Activated T-cell treated with anti-CD3 and anti-CD28 coated beads, Interleukin-2, amount 50 U/mL, for 4 hours (primary cell): ENCODE measurements around the gene SKAP1. TPM values are rescaled to one million over a fixed set of nuclear protein-coding genes. Genes with fewer than 3 reads are reported as not detected.
"Not testable (repeated sequence)": the region's sequence is repeated elsewhere in the genome, so short reads cannot be mapped to it uniquely, and the experiment has no call there.

ENCODE experiments used
- ATAC-seq, 2 donors: fragments of 200-7000 bp; cut with Tn5 transposase; one replicate each; pipeline ENCODE4 v1.10.0; 2021
- DNase-seq: peaks from one replicate; pipeline ENCODE4 v3.0.0-alpha.2; 2020
- H3K27me3 Mint-ChIP-seq: one replicate; pipeline ENCODE4 v1.8.0; 2021; ENCODE audit warnings: low read depth, mixed read lengths
- H3K36me3 Mint-ChIP-seq: one replicate; pipeline ENCODE4 v1.8.0; 2022; ENCODE audit warnings: mixed read lengths; ENCODE audit not compliant: insufficient read depth
- H3K4me1 Mint-ChIP-seq: one replicate; pipeline ENCODE4 v1.8.0; 2021; ENCODE audit warnings: low read depth, mixed read lengths
- H3K4me3 Mint-ChIP-seq: one replicate; pipeline ENCODE4 v1.8.0; 2021; ENCODE audit warnings: mild to moderate bottlenecking, moderate library complexity, mixed read lengths
- H3K9me3 Mint-ChIP-seq: one replicate; pipeline ENCODE4 v1.8.0; 2021; ENCODE audit warnings: mixed read lengths
- total RNA-seq, 3 donors: library from RNA; stranded (reverse); gene quantifications; one replicate each; pipeline ENCODE4 v1.2.1, GENCODE V29; 2021

The SKAP1 gene
- total RNA-seq, 3 donors from 2014 or later = 25.8 to 33.9 (median 28.7) TPM

DNA sequence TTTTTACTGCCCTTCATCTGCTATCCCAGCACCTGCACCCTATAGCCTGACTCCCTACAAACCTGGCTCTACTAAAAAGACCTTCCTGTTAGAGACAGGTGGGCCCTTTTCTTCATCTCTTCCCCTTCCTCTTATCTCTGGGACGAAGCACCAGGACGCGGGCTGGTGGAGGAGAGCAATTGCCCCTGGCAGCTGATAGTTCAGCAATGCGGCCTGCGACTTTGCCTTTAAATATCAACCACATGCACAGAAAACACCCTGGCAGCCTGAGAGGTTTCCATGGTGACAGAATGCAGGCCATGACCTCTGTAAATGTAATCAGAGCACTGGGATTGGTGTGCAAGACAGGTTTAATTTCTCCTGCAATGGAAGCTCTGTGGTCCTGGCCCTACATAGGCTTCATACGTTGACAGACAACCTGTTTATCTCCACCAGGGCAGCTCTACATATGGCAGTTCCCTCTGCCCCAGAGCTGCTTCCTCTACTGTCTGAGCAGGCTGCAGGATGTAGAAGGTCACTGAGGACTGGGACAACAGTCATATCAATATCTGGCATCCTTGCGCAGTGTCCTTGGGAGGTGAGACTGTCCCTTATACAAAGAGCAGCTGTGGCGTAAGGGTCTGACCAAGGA, 10.0 kb upstream of the SKAP1 start:
- peaks cover 3% of the 10 kb centered on the region for H3K9me3 Mint-ChIP-seq
- H3K4me1 Mint-ChIP-seq = peaks cover 94% of the 10 kb centered on the region

GRCh38 chr17:48439110-48439850, 9.3 kb upstream of the SKAP1 start:
- ATAC-seq = peak; percentile 51 to 60

More for the DNA sequence above, 10.0 kb upstream of the SKAP1 start:
- Mint-ChIP-seq H3K27me3 (no peaks in the 10 kb centered on the region), H3K36me3 (no peaks in the 10 kb centered on the region), H3K4me3 (peak overlapping the region; percentile 53)
- ATAC-seq (peak; percentile 20 to 39), DNase-seq (peak; percentile 30)

GRCh38 chr17:48438516-48439061, 8.6 kb upstream of the SKAP1 start:
- peaks cover 88% of the 10 kb centered on the region for H3K4me1 Mint-ChIP-seq
- ATAC-seq (no peak), DNase-seq (no peak)
- no peaks in the 10 kb centered on the region for H3K36me3 Mint-ChIP-seq
- H3K4me3 Mint-ChIP-seq = no peak overlapping the region
- no peaks in the 10 kb centered on the region for H3K27me3 Mint-ChIP-seq
- H3K9me3 Mint-ChIP-seq = peaks cover 3% of the 10 kb centered on the region

More at GRCh38 chr17:48439110-48439850, 9.3 kb upstream of the SKAP1 start:
- peak overlapping the region; percentile 5 for H3K4me3 Mint-ChIP-seq
- peaks cover 3% of the 10 kb centered on the region for H3K9me3 Mint-ChIP-seq
- H3K4me1 Mint-ChIP-seq = peaks cover 91% of the 10 kb centered on the region
- no peak for DNase-seq
- H3K36me3 Mint-ChIP-seq = no peaks in the 10 kb centered on the region
- H3K27me3 Mint-ChIP-seq = no peaks in the 10 kb centered on the region

- ATAC-seq = no peak
- no peaks in the 10 kb centered on the region for H3K27me3 Mint-ChIP-seq
- H3K9me3 Mint-ChIP-seq = no peaks in the 10 kb centered on the region
- no peak overlapping the region for H3K4me3 Mint-ChIP-seq
- H3K4me1 Mint-ChIP-seq = peaks cover 77% of the 10 kb centered on the region
- H3K36me3 Mint-ChIP-seq = no peaks in the 10 kb centered on the region
- DNase-seq = no peak
Observed at GRCh38 chr17:48433896-48434295, 3.9 kb upstream of the SKAP1 start.

DNA sequence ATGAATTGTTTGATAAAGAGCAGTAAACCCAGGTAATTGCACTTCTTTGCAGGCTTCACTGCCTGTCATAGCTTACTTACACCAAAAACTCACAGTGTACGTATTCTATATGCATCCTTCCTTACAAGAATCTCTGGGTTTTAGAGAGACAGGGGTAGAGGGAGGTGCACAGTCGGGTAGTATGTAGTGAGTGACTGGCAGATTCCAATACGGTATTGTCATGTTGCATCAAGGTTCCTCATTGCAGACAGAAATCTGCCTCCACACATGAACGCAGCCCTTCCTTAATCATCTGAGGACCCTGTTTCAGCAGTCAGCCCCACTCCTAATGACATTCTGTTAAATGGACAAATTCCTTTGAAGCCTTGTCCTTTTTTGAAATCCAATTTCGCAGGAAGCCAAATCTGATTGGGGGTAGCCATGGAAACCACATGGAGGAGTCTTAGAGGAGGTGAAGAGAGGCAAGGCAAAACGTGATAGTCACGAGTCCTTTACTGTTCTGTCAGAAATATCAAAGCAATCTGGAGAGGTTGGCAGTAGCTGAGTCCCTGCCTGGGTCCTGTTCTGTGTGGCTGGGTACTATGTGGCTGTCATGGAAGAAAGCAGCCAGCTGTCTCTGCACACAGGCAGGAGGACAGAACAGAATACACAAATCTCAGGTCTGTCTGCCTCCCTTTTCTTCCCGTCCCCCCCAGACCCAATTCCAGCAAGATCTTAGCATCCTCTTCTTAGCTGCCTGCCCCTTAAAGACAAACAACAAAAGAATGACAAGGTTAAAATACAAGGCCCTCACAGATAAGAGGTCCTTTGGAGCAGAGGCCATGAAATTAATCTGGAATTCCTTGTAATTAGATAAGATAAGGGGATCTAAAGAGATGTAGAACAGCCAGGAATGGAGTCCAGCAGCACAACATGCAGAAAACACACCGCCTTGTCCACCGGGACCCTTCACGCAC, 3.1 kb upstream of the SKAP1 start:
- no peak for DNase-seq
- Mint-ChIP-seq H3K4me1 (peaks cover 76% of the 10 kb centered on the region), H3K36me3 (no peaks in the 10 kb centered on the region)

GRCh38 chr17:48429156-48429555, 858 bp downstream of the SKAP1 start:
- Mint-ChIP-seq H3K27me3 (no peaks in the 10 kb centered on the region), H3K4me1 (peaks cover 74% of the 10 kb centered on the region), H3K9me3 (no peaks in the 10 kb centered on the region), H3K4me3 (peak overlapping the region; percentile 96), H3K36me3 (no peaks in the 10 kb centered on the region)
- ATAC-seq (peak; percentile 31 to 51), DNase-seq (peak; percentile 11)

More for the DNA sequence above, 3.1 kb upstream of the SKAP1 start:
- H3K4me3 Mint-ChIP-seq = no peak overlapping the region
- H3K27me3 Mint-ChIP-seq = no peaks in the 10 kb centered on the region
- no peaks in the 10 kb centered on the region for H3K9me3 Mint-ChIP-seq
- ATAC-seq = no peak

DNA sequence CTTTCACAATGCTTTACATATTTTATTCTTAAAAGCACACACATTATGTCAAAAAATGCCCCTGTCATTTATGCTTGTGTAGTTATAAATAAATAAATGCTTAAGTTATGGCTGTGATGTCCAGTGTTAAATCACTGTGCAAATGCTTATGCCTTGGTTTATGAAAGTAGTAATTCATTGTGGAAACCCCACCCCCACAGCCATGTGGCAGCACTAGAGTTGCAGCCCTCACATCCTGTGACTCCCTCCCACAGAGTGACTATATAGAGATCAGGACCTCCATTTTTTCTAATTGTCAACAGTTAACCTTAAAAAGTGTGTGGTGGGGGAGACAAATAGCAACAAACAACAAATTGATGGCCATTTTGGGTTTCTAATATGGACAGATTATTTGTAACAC, 2.4 kb downstream of the SKAP1 start:
- H3K27me3 Mint-ChIP-seq = no peaks in the 10 kb centered on the region
- no peaks in the 10 kb centered on the region for H3K9me3 Mint-ChIP-seq
- peak overlapping the region; percentile 96 for H3K4me3 Mint-ChIP-seq
- DNase-seq (peak; percentile 60), ATAC-seq (peak; percentile 46 to 58)
- peaks cover 76% of the 10 kb centered on the region for H3K4me1 Mint-ChIP-seq
- H3K36me3 Mint-ChIP-seq = no peaks in the 10 kb centered on the region

- DNase-seq (no peak), ATAC-seq (no peak)
- Mint-ChIP-seq H3K4me1 (peaks cover 80% of the 10 kb centered on the region), H3K4me3 (peak overlapping the region; percentile 96), H3K36me3 (no peaks in the 10 kb centered on the region), H3K9me3 (no peaks in the 10 kb centered on the region), H3K27me3 (no peaks in the 10 kb centered on the region)
Observed at GRCh38 chr17:48426761-48427500, 3.1 kb downstream of the SKAP1 start.

DNA sequence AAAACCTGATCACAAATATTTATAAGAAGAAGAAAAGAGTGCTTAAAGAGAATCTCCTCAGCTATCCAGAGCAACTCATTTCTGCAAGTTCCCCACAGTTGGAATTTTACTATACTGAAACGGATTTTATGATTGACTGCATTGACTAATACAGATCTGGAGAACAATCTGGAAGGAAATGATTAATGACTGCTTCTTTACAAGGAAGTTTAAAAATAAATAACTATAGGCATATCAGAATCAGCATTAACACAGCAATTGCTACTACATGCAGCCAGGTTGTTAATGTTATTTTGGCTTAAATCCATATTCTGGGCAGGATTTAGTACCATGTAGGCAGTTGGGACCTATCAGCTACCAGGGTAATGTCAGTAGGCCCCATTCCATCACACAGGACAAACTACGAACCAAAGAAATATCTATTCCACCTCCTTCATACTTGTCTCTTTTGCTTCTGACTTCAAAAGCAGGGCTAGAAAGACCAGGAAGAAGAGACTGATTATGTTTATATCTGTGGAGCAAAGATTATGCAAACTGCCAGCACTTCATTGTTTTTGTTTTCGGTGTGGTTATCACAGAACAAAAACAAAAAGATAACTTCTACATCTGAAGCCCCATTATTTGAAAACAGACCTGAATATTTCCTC, 3.9 kb downstream of the SKAP1 start:
- ATAC-seq (no peak), DNase-seq (no peak)
- Mint-ChIP-seq H3K9me3 (no peaks in the 10 kb centered on the region), H3K36me3 (peaks cover 3% of the 10 kb centered on the region), H3K4me3 (peak overlapping the region; percentile 96), H3K27me3 (no peaks in the 10 kb centered on the region), H3K4me1 (peaks cover 81% of the 10 kb centered on the region)

GRCh38 chr17:48422060-48422459, 8.0 kb downstream of the SKAP1 start:
- H3K4me1 Mint-ChIP-seq = peaks cover 74% of the 10 kb centered on the region
- not testable (repeated sequence) for DNase-seq, H3K27me3 Mint-ChIP-seq, H3K4me3 Mint-ChIP-seq, H3K9me3 Mint-ChIP-seq, ATAC-seq
- peaks cover 10% of the 10 kb centered on the region for H3K36me3 Mint-ChIP-seq

DNA sequence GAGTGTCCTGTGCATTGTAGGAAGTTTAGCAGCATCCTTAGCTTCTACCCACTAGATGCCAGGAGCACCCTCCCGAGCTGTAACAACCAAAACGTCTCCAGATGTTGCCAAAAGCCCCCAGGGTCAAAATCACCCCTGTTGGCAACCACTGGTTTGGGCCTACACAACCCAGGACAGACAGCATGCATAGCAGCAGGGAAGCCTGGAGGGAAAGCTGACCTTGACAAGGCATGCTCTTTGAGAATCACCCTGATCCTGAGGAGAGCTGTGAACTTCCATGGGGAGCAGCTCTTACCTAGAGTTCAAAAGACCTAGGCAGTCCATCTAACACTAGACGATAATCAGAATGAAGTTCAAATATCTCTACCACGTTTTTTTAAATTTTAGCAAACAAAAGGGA, 9.2 kb downstream of the SKAP1 start:
- peaks cover 74% of the 10 kb centered on the region for H3K4me1 Mint-ChIP-seq
- H3K4me3 Mint-ChIP-seq = no peak overlapping the region
- ATAC-seq (no peak), DNase-seq (no peak)
- peaks cover 10% of the 10 kb centered on the region for H3K36me3 Mint-ChIP-seq
- H3K9me3 Mint-ChIP-seq = no peaks in the 10 kb centered on the region
- H3K27me3 Mint-ChIP-seq = no peaks in the 10 kb centered on the region

DNA sequence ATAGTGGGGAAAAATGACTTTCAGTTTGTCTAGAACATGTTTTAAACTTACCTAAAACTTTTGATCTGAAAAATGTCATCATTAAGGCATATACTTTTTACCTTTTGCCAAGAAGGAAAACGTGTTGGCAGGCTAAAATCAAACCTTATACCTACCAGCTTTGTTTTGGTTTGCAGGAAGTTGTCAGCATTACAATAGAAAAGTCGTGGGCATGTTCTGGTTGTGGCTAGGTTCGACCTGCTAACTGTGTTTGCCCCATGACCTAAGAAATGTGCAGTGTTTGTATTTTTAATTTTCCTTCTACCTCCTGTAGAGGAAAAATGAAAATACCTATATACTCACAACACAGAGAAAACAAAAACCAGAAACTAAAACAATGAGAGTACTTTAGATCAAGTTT, 13.0 kb downstream of the SKAP1 start:
- Mint-ChIP-seq H3K4me3 (peak overlapping the region; percentile 37), H3K4me1 (peaks cover 85% of the 10 kb centered on the region), H3K9me3 (no peaks in the 10 kb centered on the region), H3K36me3 (peaks cover 10% of the 10 kb centered on the region), H3K27me3 (no peaks in the 10 kb centered on the region)
- peak in 1 of 2 donors; percentile 46 for ATAC-seq
- DNase-seq = no peak
